ENCODE measurements around the gene DPY19L2.
"Not testable (repeated sequence)": the region's sequence is repeated elsewhere in the genome, so short reads cannot be mapped to it uniquely, and the experiment has no call there.

The DPY19L2 gene

DNA sequence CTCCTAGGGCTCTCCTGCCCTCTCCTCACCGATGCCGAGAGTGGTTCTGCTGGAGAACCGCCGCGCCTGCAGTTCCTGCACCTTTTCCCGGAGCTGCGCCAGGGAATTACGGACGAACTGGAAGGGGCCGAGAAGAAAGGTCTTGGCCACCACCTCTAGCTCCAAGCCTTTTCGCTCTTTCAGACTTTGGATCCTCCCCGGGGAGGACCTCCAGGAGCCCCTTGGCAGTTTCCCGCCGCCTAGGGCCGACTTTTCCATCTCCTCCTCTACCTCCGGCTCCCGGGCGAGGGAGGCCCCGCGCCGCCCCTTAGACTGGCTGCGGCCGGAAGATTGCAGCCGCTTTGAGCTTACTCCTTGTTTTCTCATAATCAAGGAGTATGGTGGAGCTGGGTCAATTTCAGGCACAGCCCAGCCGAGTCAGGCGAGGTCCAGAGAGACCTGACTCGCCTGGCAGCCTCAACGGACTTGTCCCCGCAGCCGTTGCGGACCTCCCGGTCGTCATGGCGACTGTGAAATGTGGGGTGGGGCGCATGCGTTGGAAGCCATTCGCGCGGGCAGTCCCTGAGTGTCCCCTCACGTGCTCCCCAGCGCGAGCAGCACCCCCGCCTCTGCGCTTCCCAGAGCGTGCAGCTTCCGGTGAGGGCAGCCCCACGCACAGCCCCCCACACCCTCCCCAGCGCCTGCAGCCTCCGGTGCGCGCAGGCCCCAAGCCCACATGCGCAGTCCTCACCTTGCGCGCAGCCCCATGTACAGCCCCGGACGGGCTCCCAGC lies at the start of gene DPY19L2:
TSS of gene DPY19L2 (minus strand) at position 466 of the 772 bp plus-strand sequence. CDS start at position 366, 100 bp downstream.
- DNase-seq (ENCODE audit: low read depth in 1 of 2, low spot score in 1 of 2): no peak

GRCh38 chr12:63716891-63717290 lies 48.6 kb upstream of the DPY19L2 start:
- not testable (repeated sequence) for DNase-seq (ENCODE audit: low read depth in 1 of 2, low spot score in 1 of 2)

- not testable (repeated sequence) for DNase-seq (ENCODE audit: low read depth in 1 of 2, low spot score in 1 of 2)
These were observed 46.9 kb upstream of the DPY19L2 start for GRCh38 chr12:63715107-63715625.

- DNase-seq (ENCODE audit: low read depth in 1 of 2, low spot score in 1 of 2): not testable (repeated sequence)
These were observed 46.1 kb upstream of the DPY19L2 start for GRCh38 chr12:63714409-63714808.

- DNase-seq (ENCODE audit: low read depth in 1 of 2, low spot score in 1 of 2): not testable (repeated sequence)
These were observed 45.4 kb upstream of the DPY19L2 start for GRCh38 chr12:63713681-63714075.

GRCh38 chr12:63712979-63713680 lies 44.8 kb upstream of the DPY19L2 start:
- DNase-seq (ENCODE audit: low read depth in 1 of 2, low spot score in 1 of 2): not testable (repeated sequence)

DNA sequence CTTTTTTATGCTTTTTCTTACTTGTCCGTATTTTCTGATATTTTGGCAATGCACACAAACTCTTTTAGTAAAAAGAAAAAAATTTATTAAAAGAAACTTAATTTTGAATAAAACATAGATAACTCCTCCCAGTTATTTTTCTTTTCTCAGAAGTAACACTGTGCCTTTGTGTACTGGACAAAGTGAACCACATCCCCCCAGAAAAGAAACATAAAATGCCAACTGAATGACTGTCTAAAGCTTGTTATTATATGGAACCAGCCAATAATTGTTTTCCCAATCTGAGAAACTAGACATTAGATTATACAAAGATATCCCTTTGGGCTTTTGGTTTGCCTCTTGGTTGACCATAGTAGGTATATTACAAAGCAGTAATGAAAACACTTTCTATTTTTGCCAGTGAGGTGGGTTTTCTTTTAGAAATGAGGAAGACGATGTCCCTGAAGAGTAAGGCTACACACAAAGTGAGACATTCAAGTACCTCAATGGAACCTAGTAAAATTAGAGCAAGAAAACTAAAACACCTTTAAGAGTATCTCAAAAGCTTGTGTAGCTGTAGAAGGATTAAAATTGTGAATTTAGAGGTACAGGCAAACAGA lies 44.2 kb upstream of the DPY19L2 start:
- DNase-seq (ENCODE audit: low read depth in 1 of 2, low spot score in 1 of 2): not testable (repeated sequence)

DNA sequence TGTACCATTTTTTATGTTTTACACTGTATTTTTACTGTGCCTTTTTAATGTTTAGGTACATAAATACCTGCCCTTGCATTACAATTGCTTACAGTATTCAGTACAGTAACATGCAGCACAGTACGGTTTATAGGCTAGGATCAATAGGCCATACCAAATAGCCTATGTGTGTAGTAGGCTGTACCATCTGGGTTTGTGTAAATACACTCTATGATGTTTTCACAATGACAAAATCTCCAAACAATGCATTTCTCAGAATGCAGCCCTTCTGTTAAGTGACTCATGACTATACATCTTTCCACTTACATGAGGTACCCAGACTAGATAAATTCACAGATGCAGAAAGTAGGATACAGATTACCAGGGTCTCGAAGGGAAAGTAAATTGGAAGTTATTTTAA lies 43.0 kb upstream of the DPY19L2 start:
- DNase-seq (ENCODE audit: low read depth in 1 of 2, low spot score in 1 of 2): not testable (repeated sequence)

DNA sequence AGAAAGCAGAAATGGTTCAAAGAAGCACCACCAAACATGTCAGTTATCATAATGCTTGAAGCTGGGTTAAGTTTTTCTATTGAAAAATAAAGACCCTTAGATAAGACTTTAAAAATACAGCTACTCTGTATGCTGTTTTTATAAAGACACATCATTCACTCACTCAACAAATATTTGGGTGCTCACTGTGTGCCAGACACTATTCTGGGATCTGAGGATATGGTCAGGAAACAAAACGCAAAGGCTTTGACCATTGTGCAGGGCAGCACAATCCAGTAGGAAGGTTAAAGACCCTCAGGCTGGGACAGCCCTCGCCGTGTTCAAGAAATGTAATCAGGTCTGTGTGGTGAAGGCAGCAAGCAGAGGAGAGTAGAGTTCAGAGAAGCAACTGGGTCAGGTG lies 38.0 kb upstream of the DPY19L2 start:
- no peak for DNase-seq (ENCODE audit: low read depth in 1 of 2, low spot score in 1 of 2)

GRCh38 chr12:63699678-63700382 lies 31.5 kb upstream of the DPY19L2 start:
- not testable (repeated sequence) for DNase-seq (ENCODE audit: low read depth in 1 of 2, low spot score in 1 of 2)

DNA sequence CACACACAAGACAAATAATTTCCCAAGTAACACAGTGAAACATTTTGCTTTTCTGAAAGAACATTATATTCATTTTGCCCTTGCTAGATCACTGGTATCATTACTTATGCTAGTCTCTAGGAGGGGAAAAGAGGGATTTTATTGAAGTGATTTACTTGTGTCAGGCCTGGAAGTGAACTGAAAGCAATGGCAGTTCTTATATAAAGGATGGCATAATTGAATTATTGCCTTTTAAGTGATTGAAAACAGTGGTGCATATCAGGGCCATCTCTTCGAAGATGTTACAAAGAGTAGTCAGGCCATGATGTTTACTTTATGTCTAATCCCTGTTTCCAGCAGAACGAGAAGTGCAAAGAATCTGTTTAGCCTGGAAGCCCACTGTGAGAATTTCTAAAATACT lies 30.7 kb upstream of the DPY19L2 start:
- DNase-seq (ENCODE audit: low read depth in 1 of 2, low spot score in 1 of 2): not testable (repeated sequence)

DNA sequence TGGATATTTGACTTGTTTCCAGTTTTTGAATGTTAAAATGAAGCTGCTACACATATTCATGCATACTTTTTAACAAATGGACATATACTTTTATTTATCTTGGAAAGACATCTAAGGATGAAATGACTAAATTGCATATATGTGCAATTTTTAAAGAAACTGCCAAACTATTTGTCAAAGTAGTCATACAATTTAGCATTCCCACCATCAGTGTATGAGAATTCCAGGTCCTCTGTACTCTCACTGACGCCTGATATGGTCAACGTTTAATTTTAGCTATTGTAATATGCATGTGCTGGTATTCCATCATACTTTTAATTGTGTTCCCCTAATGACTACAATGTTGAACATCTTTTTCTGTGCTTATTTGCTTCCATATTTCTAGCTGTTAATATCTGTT lies 22.5 kb upstream of the DPY19L2 start:
- not testable (repeated sequence) for DNase-seq (ENCODE audit: low read depth in 1 of 2, low spot score in 1 of 2)

DNA sequence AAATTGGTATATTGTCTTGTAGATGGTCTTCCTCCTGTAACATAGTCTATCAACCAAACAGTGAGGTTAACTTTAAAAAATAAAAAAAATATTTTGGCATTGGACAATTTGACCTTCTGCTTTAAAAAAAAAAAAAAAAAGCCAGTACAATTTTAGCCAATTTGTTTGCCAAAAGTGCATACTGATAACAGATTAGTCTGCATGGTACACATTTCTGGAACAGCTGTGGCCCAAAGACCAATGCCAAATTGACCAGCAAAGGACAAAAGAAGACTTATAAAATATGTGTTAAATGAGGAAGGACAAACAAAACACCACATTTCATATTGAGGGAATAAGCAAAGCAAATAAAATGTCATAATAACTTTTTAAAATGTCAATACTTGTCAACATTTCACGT lies 20.8 kb upstream of the DPY19L2 start:
- not testable (repeated sequence) for DNase-seq (ENCODE audit: low read depth in 1 of 2, low spot score in 1 of 2)

GRCh38 chr12:63686623-63687022 lies 18.3 kb upstream of the DPY19L2 start:
- not testable (repeated sequence) for DNase-seq (ENCODE audit: low read depth in 1 of 2, low spot score in 1 of 2)

DNA sequence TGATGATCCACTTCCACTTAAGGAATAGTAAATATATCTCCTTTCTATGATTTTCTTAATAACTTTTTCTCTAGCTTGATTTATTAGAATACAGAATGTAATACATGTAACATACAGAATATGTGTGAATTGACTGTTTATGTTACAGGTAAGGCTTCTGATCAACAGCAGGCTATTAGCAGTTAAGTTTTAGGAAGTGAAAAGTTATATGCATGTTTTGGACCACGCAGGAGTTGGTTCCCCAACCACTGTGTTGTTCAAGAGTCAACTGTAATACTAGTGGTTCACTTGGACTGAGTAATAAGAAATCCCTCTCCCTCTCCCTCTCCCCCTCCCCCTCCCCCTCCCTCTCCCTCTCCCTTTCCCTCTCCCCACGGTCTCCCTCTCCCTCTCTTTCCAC lies 17.5 kb upstream of the DPY19L2 start:
- not testable (repeated sequence) for DNase-seq (ENCODE audit: low read depth in 1 of 2, low spot score in 1 of 2)

- DNase-seq (ENCODE audit: low read depth in 1 of 2, low spot score in 1 of 2): not testable (repeated sequence)
These were observed 14.3 kb upstream of the DPY19L2 start for GRCh38 chr12:63682617-63683016.

- DNase-seq (ENCODE audit: low read depth in 1 of 2, low spot score in 1 of 2): not testable (repeated sequence)
These were observed 12.5 kb upstream of the DPY19L2 start for GRCh38 chr12:63680758-63681157.

DNA sequence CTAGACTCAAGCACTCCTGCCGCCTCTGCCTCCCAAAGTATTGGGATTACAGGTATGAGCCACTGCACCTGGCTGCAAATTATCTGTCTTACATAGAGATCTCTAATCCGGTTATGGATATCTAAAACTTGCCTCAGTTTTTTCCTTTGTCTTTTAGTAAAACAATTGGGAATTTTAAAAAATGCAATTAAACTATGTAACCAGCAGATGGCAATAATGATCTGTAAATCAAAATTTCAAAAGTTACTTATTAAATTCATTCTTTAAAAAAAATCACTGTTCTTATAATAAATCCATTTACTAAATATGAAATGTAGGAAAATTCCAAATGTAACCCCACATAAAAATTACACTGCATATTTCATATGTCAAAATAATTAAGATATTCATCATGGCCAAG lies 4.3 kb upstream of the DPY19L2 start:
- not testable (repeated sequence) for DNase-seq (ENCODE audit: low read depth in 1 of 2, low spot score in 1 of 2)

DNA sequence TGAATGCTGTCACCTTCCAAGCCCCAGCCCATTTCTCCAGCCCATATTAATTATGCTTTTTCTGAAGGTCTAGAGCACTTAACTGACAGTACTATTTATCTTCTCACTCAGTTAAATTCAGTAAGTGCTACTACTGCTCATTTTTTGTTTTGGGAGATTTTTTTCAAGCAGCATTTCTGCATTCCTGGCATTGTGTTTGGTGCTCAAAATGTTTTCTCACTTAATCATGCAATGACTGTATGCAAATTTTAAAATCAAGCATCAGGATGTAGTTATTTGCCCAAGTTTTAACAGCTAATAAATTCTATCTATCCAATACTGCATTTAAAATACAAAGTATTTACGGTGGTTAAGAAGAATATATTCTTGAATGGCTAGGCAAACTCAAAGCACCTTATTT lies 1.6 kb upstream of the DPY19L2 start:
- DNase-seq (ENCODE audit: low read depth in 1 of 2, low spot score in 1 of 2): not testable (repeated sequence)

GRCh38 chr12:63669427-63669826 lies 1.1 kb upstream of the DPY19L2 start:
- DNase-seq (ENCODE audit: low read depth in 1 of 2, low spot score in 1 of 2): not testable (repeated sequence)

- DNase-seq (ENCODE audit: low read depth in 1 of 2, low spot score in 1 of 2): not testable (repeated sequence)
These were observed 590 bp upstream of the DPY19L2 start for GRCh38 chr12:63668800-63669365.
